H9 (cell line): ENCODE results near the gene KRCC1. TPM values are rescaled to one million over a fixed set of nuclear protein-coding genes. Genes with fewer than 3 reads are reported as not detected.
"Not testable (repeated sequence)": the region's sequence is repeated elsewhere in the genome, so short reads cannot be mapped to it uniquely, and the experiment has no call there.

Experiments used
- DNase-seq: peaks from one replicate; pipeline ENCODE4 v3.0.0-alpha.2; 2017
- H2AFZ ChIP-seq: one replicate; pipeline ENCODE4 v1.6.1; 2013; ENCODE audit warnings: mild to moderate bottlenecking, low read length, control low read depth, moderate library complexity
- H2AK5ac ChIP-seq: 2 replicates; pipeline ENCODE4 v1.6.1; 2013; ENCODE audit warnings: low read length, control low read depth, mixed read lengths; ENCODE audit not compliant: insufficient read length
- H2BK120ac ChIP-seq: one replicate; pipeline ENCODE4 v1.6.1; 2013; ENCODE audit warnings: low read depth, mild to moderate bottlenecking, low read length, control low read depth, inconsistent platforms; ENCODE audit not compliant: poor library complexity, severe bottlenecking
- H2BK12ac ChIP-seq: 2 replicates; pipeline ENCODE4 v1.6.1; 2013; ENCODE audit warnings: low read length, control low read depth, mixed read lengths, low read depth; ENCODE audit not compliant: insufficient read length
- H2BK15ac ChIP-seq: 2 replicates; pipeline ENCODE4 v1.6.1; 2013; ENCODE audit warnings: low read depth, low read length, control low read depth
- H2BK20ac ChIP-seq: one replicate; pipeline ENCODE4 v1.6.1; 2013; ENCODE audit warnings: low read depth, mild to moderate bottlenecking, low read length, control low read depth, inconsistent platforms; ENCODE audit not compliant: poor library complexity, severe bottlenecking
- H2BK5ac ChIP-seq: 2 replicates; pipeline ENCODE4 v1.6.1; 2013; ENCODE audit warnings: low read length, control low read depth, mixed read lengths; ENCODE audit not compliant: insufficient read length
- H3K14ac ChIP-seq: 2 replicates; pipeline ENCODE4 v1.6.1; 2013; ENCODE audit warnings: low read length, control low read depth; ENCODE audit not compliant: insufficient read depth
- H3K18ac ChIP-seq: 2 replicates; pipeline ENCODE4 v1.6.1; 2013; ENCODE audit warnings: low read depth, mild to moderate bottlenecking, mixed read lengths, low read length, control low read depth; ENCODE audit not compliant: insufficient read length
- H3K23ac ChIP-seq: 2 replicates; pipeline ENCODE4 v1.6.1; 2013; ENCODE audit warnings: low read length, control low read depth, mixed read lengths, low read depth; ENCODE audit not compliant: insufficient read length
- H3K23me2 ChIP-seq: 2 replicates; pipeline ENCODE4 v1.6.1; 2013; ENCODE audit warnings: low read depth, mild to moderate bottlenecking, mixed read lengths, low read length, control low read depth; ENCODE audit not compliant: insufficient read length, poor library complexity, severe bottlenecking
- H3K27ac ChIP-seq: 2 replicates; pipeline ENCODE4 v1.5.1; 2013; ENCODE audit warnings: low read length, control low read depth, mixed read lengths, low read depth; ENCODE audit not compliant: insufficient read length
- H3K27me3 ChIP-seq: 2 replicates; pipeline ENCODE4 v1.6.1; 2013; ENCODE audit warnings: low read length, control low read depth, inconsistent platforms; ENCODE audit not compliant: insufficient read depth
- H3K4ac ChIP-seq: 2 replicates; pipeline ENCODE4 v1.6.1; 2013; ENCODE audit warnings: low read depth, mild to moderate bottlenecking, control low read depth, inconsistent platforms, low read length, moderate library complexity
- H3K4me1 ChIP-seq: 2 replicates; pipeline ENCODE4 v1.6.1; 2013; ENCODE audit warnings: low read length, control low read depth, inconsistent platforms; ENCODE audit not compliant: insufficient read depth
- H3K4me2 ChIP-seq: 2 replicates; pipeline ENCODE4 v1.6.1; 2013; ENCODE audit warnings: low read length, control low read depth, mixed read lengths; ENCODE audit not compliant: insufficient read length, insufficient read depth
- H3K56ac ChIP-seq: 2 replicates; pipeline ENCODE4 v1.6.1; 2013; ENCODE audit warnings: low read depth, mild to moderate bottlenecking, mixed read lengths, low read length, control low read depth; ENCODE audit not compliant: insufficient read length
- H3K79me1 ChIP-seq: 2 replicates; pipeline ENCODE4 v1.6.1; 2013; ENCODE audit warnings: low read depth, mild to moderate bottlenecking, moderate library complexity, low read length, control low read depth, inconsistent platforms; ENCODE audit not compliant: insufficient read depth, poor library complexity, severe bottlenecking
- H3K79me2 ChIP-seq: 2 replicates; pipeline ENCODE4 v1.6.1; 2013; ENCODE audit warnings: low read length, control low read depth, inconsistent platforms; ENCODE audit not compliant: insufficient read depth
- H3K9ac ChIP-seq: 2 replicates; pipeline ENCODE4 v1.6.1; 2013; ENCODE audit warnings: low read length, control low read depth, mixed read lengths; ENCODE audit not compliant: insufficient read length; ENCODE audit errors: extremely low read depth
- H3K9me3 ChIP-seq: one replicate; pipeline ENCODE4 v1.6.1; 2013; ENCODE audit warnings: low read depth, low read length, inconsistent platforms; ENCODE audit not compliant: control insufficient read depth
- H3T11ph ChIP-seq: one replicate; pipeline ENCODE4 v1.6.1; 2013; ENCODE audit warnings: mild to moderate bottlenecking, low read length, control low read depth, inconsistent platforms
- H4K20me1 ChIP-seq: one replicate; pipeline ENCODE4 v1.6.1; 2013; ENCODE audit not compliant: control insufficient read depth, insufficient read length, insufficient read depth
- H4K5ac ChIP-seq: 2 replicates; pipeline ENCODE4 v1.6.1; 2013; ENCODE audit warnings: low read depth, mild to moderate bottlenecking, mixed read lengths, low read length, control low read depth; ENCODE audit not compliant: insufficient read length
- H4K8ac ChIP-seq: replicated peaks from 2 replicates; pipeline ENCODE4 v1.6.1; 2013; ENCODE audit warnings: low read length, control low read depth, mixed read lengths, low read depth; ENCODE audit not compliant: insufficient read length
- H4K91ac ChIP-seq: 2 replicates; pipeline ENCODE4 v1.6.1; 2013; ENCODE audit warnings: low read depth, mild to moderate bottlenecking, moderate library complexity, mixed read lengths, low read length, control low read depth; ENCODE audit not compliant: insufficient read length
- H3K27ac Mint-ChIP-seq, 3 experiments: 2 replicates in 2 of 3; 3 replicates in 1 of 3; pipeline ENCODE4 v1.8.0; 2020 to 2021; ENCODE audit warnings: mixed read lengths in 3 of 3, mild to moderate bottlenecking in 1 of 3, moderate library complexity in 1 of 3
- H3K27me3 Mint-ChIP-seq: 2 replicates; pipeline ENCODE4 v1.8.0; 2021; ENCODE audit warnings: low read depth, mild to moderate bottlenecking, moderate library complexity, mixed read lengths
- H3K36me3 Mint-ChIP-seq, 3 experiments: 2 replicates in 2 of 3; 3 replicates in 1 of 3; pipeline ENCODE4 v1.8.0; 2020 to 2021; ENCODE audit warnings: low read depth in 3 of 3, mixed read lengths in 3 of 3; ENCODE audit not compliant: insufficient read depth in 1 of 3
- H3K4me1 Mint-ChIP-seq, 2 experiments: 2 replicates each; pipeline ENCODE4 v1.8.0; 2020; ENCODE audit warnings: mixed read lengths in 2 of 2
- H3K4me3 Mint-ChIP-seq, 2 experiments: 2 replicates in 1 of 2; 3 replicates in 1 of 2; pipeline ENCODE4 v1.8.0; 2020 to 2021; ENCODE audit warnings: mild to moderate bottlenecking in 2 of 2, mixed read lengths in 2 of 2, moderate library complexity in 1 of 2
- H3K9me3 Mint-ChIP-seq, 2 experiments: 2 replicates in 1 of 2; 3 replicates in 1 of 2; pipeline ENCODE4 v1.8.0; 2020; ENCODE audit warnings: mild to moderate bottlenecking in 2 of 2, mixed read lengths in 2 of 2, moderate library complexity in 1 of 2
- WGBS: extraction: QIAGEN DNeasy Blood & Tissue Kit; methylation state at CpG from one replicate; pipeline ENCODE4 v1.1.7; 2013; ENCODE audit warnings: missing lambda C conversion rate, low lambda C conversion rate, mixed read lengths; ENCODE audit not compliant: insufficient read length; ENCODE audit errors: extremely low coverage; 5-methylcytosine and 5-hydroxymethylcytosine counted together
- total RNA-seq: library from RNA; stranded (reverse); gene quantifications from 2 replicates; pipeline ENCODE4 v1.2.1, GENCODE V29; 2021

The KRCC1 gene
- total RNA-seq, 1 experiment from 2014 or later: 8.2 TPM

DNA sequence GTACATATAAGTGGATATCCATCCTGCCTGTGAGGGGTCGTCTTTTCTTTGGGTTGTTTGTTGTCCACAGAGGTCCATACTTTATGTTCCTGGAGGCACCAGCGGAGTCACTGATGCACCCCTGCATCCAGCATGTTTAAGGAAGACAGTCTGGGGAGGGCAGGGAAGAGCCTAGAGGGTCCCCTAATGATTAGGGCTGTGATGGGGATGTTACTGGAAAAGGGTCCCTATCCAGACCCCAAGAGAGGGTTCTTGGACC lies 37.9 kb downstream of the KRCC1 start:
- H2AK5ac ChIP-seq, H3K27me3 ChIP-seq, H3K56ac ChIP-seq, H3K79me1 ChIP-seq, H2BK20ac ChIP-seq, H4K5ac ChIP-seq, H3K4ac ChIP-seq, H3K18ac ChIP-seq, H3K4me1 ChIP-seq, H2AFZ ChIP-seq, H3K23ac ChIP-seq, H3K9ac ChIP-seq, DNase-seq, H3K23me2 ChIP-seq, H3K79me2 ChIP-seq, H4K91ac ChIP-seq, H3K27ac ChIP-seq, H3K9me3 Mint-ChIP-seq, H2BK15ac ChIP-seq, H3K27me3 Mint-ChIP-seq, H4K20me1 ChIP-seq, H4K8ac ChIP-seq, H3T11ph ChIP-seq, H3K14ac ChIP-seq, H2BK12ac ChIP-seq, H2BK5ac ChIP-seq, H2BK120ac ChIP-seq, H3K36me3 Mint-ChIP-seq, H3K9me3 ChIP-seq: not testable (repeated sequence)
- Mint-ChIP-seq H3K4me3 (peak overlapping the region; percentile 95 to 96), H3K27ac (peak overlapping the region in 2 of 3 experiments; percentile 20 to 53; a peak in 2 of 7 replicates), H3K4me1 (peaks cover 39 to 42% of the 10 kb centered on the region in 2 experiments)
- H3K4me2 ChIP-seq: peak overlapping the region; percentile 39
- WGBS: no CpG with 5 or more reads among the region's 2 CpGs
